Left lobe of liver (tissue), 2 donors: ENCODE measurements around the gene ZNF831. TPM values are rescaled to one million over a fixed set of nuclear protein-coding genes. Genes with fewer than 3 reads are reported as not detected.

Source experiments
- ATAC-seq: fragments of 200-7000 bp; cut with Tn5 transposase; one replicate; pipeline ENCODE4 v1.9.1; 2020; ENCODE audit warnings: mild to moderate bottlenecking, moderate library complexity
- DNase-seq: peaks from one replicate; pipeline ENCODE4 v3.0.0-alpha.2; 2020; ENCODE audit warnings: low spot score
- total RNA-seq: library from RNA; stranded (reverse); gene quantifications from one replicate; pipeline ENCODE4 v1.2.1, GENCODE V29; 2021
- donor health status: DM: no; HTN: no; CAD: no; lungs with moderate emphysema.
- donor health status: DM: no; HTN: yes; CAD: no.

Gene ZNF831
- total RNA-seq, 1 donor from 2014 or later, result 0.05 TPM

- ATAC-seq (no peak), DNase-seq (no peak)
Measured at GRCh38 chr20:59139998-59140397, 23.6 kb upstream of the ZNF831 start.

DNA sequence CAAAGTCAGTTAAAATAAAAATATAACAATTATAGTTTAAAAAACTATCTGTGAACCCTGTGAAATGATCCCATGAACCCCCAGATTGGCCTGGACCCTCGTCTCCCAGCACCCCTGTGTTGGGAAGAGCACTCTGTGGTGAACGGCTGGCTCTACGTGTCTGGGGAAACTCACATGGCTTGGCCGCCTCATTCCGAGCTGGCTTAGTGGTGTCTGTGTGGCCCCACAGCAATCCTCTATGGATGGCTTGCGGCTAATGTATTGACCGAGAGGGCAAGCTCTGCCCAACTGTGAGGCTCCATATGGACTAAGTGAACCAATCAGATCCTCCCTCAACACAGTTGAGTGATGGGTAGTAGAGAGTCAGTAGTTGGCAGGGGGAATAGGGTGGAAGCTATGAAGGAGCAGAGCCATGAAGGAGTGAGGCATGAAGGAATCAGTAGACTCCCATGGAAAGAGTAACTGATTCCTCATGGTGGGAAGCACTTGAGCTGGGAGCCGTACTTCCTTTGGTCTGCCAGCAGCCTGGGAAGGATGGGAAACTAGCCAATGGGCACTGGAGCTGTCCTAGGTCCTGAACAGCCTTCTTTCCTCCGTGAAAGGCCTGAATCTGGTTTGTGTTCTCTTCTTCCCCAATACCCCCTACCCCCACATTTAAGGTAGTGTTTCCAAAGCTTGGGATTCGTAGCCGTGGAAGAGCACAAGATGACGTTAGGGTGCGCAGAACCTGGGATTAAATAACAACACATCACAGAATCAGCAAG is 21.6 kb upstream of the ZNF831 start:
- DNase-seq, result no peak
- ATAC-seq, result peak; percentile 45

- DNase-seq (no peak), ATAC-seq (no peak)
Measured at GRCh38 chr20:59143326-59143725, 20.3 kb upstream of the ZNF831 start.

DNA sequence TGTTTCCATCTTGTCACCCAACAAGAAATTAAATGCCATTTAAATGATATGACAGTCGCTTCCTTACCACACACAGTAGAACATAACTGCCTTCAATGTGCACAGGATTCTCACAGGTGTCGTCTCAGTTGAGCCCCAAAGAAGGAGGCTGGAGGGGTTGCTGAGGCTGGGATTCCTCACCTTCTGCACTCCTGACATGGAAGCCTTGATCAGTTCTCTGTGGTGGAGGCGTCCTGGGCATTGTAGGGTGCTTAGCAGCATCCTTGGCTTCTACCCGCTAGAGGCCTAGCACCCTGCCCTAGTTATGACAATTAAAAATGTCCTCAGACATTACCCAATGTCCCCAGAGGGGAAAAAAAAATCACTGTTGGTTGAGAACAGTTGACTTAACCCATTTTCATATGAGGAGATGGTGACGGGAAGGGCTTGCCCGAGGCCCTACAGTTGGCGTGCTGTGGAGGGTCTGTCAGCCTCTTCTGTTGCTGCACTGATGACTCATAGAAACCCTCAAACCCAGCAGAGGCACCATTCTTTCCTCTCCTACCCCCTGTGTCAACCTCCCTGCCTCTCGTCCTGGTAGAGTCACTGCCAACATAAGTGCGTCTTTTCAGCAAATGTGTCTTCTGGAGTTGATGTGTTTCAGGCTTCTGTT is 19.3 kb upstream of the ZNF831 start:
- ATAC-seq (no peak), DNase-seq (peak; percentile 29)

DNA sequence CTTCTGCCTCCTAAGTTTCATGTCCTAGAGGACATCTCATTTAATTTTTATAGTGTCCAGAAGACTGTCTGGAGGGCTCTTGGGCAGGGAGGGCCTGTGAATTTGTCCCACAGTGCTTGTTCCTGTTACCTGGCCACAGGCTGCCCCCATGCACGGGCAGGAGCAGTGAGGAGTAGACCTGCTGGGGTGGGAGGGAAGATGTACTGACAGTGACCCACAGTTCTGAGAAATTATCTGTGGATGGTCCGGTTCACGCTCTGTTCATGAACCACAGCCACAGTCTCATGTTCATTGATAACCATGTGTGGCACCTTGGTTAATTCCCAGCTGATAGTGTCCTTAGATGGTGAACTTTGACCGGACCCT is 18.8 kb upstream of the ZNF831 start:
- ATAC-seq (no peak), DNase-seq (no peak)

DNA sequence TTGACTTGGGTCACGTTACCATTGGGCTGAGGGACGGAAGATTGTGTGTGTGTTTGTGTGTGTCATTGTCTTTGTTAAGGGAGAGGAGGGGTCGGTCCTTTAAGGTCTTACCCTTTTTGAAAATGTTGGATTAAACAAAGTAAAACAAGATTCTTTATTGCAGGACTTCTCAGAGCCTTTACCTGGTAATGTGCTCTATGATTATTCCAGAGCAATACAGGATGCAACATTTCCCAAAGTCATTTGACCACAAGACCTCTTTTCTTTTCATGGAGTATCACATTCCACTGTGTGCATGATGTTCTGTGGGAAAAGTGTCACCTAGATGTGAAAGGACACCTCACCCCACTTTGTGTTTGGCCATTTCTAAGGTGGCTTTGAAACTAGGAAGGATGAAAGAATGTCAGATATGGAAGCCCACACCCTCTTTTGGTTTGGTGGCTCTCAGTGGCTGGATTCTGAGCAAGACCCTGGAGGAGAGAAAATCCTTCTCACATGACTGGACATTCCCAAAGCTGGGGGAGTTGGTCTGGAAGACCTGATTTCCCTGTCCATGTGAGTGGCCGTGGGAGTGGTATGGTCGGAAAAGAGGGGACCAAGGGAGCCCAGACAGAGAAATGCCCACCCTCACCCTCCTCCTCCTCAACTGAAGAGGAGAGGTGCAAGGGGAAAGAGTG is 18.2 kb upstream of the ZNF831 start:
- no peak for ATAC-seq
- DNase-seq, result no peak

- no peak for DNase-seq
- ATAC-seq, result no peak
Measured at GRCh38 chr20:59145924-59146779, 17.5 kb upstream of the ZNF831 start.

GRCh38 chr20:59146780-59147565 is 16.6 kb upstream of the ZNF831 start:
- ATAC-seq (no peak), DNase-seq (peak; percentile 39)

DNA sequence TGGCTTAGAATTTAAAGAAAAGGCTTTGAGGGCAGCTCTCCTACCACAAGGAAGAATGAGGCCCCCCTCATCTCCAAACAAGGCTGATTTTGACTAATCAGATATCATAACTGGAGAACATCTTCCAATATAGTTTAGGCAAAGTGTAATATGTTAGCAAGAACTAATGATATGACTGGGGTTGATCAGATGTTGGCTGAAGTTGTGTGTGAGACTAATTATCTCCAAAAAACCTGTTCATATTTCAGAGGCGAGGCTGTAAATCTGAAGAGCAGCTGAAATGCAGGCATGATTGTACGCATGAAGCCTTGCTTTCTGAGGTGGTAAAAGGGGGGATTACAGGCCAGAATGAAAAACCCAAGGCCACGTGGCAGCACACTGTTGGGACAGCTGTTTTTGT is 16.0 kb upstream of the ZNF831 start:
- ATAC-seq, result no peak

DNA sequence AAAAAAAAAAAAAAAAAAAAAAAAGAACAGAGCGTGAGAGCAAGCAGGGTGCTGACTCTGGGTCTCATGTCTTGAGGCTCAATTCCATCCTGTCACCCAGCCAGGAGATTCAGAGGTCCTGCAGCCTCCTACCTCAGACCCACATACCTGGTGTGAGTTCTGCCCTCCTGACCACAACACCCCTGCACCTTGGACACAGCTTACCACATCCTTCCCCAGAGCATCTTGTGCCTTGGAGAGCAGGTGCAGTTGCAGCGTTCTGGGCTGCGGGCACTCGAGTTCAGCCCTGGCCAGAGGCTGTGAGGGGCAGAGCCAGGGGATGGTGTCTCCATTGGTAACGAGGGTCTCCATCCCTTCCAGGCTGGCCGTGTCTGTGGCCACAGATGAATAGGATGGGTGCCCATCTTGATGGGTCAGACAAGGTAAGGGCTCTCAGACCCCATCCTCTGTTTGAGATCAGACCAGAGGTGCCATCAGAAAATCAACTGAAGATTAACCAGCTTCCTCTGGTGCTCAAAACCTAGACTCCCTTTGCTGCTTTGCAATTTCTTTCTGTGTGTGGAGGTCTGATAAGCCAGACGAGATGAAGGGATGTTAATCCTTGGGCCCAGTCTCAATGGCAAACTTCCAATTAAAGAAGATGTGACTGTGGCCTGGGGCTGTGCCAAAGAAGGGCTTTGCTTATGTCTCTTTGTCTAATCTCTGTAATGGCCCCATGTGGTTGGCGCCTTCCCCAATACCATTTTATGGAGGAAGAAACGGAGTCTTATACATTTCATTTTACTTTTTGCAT is 14.7 kb upstream of the ZNF831 start:
- ATAC-seq (no peak), DNase-seq (peak; percentile 38)

More for the DNA sequence above, 16.0 kb upstream of the ZNF831 start:
- no peak for DNase-seq

DNA sequence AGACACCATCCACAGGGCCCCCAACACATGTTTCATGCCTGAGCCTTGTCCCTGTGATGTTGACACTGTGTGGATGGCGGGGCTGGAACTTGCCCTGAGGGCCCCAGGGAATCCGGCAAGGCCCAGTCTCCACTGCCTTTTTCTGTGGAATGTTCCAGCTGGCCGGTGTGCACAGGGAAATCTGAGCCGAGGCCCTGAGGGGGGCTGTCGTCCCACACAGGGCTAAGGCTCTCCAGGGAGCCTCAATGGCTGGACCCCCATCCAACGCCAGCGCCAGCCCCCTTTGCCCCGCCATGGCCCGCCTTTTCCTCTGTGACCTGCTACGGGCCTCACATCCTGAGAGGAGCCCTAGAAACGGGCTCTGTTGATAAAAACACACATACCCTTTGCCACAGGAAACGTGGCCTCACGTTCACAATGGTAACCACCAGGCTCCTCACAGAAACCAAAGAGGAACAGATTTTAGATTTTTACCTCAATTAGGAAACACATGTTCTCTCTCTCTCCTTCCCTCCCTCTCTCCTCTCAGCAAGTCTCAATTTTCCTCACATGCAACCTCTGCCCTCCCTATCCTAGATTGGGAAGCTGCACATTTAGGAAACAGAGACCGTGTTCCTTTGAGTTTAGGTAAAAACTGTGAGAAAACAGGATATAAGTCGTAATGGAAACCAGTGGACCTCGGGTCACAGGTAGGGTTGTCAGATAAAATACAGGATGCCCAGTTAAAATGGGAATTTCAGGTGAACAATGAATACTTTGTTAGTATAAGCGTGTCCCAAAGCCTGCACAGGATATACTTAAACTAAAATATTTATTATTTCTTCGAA is 13.7 kb upstream of the ZNF831 start:
- no peak for ATAC-seq
- DNase-seq, result peak; percentile 38

GRCh38 chr20:59150821-59151251 is 12.8 kb upstream of the ZNF831 start:
- no peak for ATAC-seq
- DNase-seq, result peak; percentile 31

- no peak for ATAC-seq
- no peak for DNase-seq
Measured at GRCh38 chr20:59151391-59151790, 12.2 kb upstream of the ZNF831 start.

DNA sequence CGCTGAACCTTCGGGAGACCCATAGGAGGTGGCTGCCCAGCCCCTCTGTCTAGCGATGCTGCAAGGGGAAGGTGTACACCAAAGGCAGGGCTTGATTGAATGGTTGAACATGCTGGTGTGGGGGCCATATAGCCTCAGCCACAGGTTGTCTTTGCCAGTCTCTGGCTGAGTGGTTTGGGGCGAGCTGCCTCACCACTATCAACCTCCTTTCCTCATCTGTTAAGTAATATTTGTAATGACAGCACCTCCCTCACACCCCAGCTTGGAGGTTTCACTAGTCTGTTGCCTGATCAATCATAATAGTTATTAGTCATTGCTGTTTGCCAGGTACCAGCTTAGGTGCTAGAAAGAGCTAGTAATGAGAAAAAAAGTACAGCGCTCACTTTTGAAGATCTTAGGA is 11.8 kb upstream of the ZNF831 start:
- ATAC-seq, result no peak
- DNase-seq, result peak; percentile 33

DNA sequence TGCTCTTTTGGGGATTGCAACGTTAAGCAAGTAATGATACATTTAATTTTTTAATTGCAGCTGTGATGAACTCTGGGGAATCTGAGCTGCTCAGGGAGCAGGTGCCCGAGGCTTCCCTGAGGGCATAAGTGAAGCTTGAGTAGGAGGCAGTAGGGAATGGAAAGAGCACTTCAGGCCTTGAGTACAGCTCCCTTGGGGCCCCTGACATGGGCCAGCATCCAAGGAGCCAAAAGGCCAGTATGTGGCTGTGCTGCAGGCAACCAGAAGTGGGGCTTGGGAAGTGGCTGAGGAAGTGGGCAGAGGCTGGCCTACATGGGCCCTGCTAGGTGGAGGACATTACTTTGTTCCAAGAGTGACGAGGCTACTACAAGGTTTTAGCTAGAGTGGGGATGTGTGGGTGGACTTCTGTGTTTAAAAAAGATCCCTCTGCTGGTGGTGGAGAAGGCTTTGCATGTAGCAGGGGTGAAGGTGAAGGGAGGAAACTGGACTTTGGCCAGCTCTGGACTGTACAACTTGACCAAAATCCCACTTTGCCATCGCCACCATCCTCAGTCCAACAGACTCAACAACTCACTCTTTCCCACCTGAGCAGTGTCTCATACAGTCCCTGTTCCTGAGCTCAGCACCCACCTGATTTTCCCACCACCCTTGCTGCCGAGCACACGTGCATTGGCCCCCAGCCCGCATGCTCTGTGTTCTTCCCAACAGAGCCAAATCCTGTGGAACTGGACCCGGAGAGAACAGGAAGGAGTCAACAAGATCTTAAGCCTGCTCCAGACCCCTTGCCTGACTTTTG is 10.9 kb upstream of the ZNF831 start:
- DNase-seq (peak; percentile 39), ATAC-seq (peak; percentile 32)

DNA sequence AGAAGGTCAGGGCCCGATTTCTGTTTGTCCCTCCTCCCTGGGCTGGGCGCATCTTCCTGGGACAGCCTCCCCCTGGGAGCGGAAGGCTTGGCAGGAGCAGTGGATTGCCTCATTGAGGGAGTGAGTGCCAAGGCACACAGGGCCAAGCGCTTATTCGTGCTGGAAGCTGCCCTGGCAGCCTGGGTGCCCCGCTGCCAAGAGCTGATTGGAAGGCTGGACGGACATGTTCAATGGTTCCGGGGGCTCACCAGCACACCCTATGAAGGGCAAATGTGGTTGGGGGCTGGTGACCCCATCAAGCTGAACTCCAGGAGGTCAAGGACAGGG is 10.3 kb upstream of the ZNF831 start:
- ATAC-seq (peak; percentile 98), DNase-seq (peak; percentile 85)

DNA sequence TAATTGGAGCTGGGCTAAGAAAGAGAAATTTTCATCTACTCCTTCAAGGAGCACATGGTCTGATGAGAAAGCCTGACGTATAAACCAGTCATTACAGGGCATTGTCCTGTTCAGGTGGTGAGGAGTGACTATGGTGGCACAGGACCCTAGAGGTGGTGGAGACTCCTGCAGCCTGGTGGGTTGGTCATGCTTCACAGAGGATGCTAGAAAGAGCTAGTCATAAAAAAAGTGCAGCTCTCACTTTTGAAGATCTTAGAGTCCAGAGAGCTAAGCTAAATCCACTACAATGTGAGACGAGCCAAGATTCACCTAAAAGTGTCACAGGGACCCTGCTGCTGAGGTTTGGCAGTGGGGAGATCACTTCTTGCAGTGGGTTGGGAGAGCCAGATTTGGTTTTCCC is 9.8 kb upstream of the ZNF831 start:
- no peak for ATAC-seq
- DNase-seq, result no peak
